HG02973 (cell line): ENCODE data around the gene HGFAC.

Source experiments
- ATAC-seq: cut with Tn5 transposase; IDR thresholded peaks from one replicate; pipeline ENCODE4 v1.9.1; 2021; ENCODE audit warnings: moderate library complexity; ENCODE audit not compliant: unreplicated experiment

HGFAC gene

DNA sequence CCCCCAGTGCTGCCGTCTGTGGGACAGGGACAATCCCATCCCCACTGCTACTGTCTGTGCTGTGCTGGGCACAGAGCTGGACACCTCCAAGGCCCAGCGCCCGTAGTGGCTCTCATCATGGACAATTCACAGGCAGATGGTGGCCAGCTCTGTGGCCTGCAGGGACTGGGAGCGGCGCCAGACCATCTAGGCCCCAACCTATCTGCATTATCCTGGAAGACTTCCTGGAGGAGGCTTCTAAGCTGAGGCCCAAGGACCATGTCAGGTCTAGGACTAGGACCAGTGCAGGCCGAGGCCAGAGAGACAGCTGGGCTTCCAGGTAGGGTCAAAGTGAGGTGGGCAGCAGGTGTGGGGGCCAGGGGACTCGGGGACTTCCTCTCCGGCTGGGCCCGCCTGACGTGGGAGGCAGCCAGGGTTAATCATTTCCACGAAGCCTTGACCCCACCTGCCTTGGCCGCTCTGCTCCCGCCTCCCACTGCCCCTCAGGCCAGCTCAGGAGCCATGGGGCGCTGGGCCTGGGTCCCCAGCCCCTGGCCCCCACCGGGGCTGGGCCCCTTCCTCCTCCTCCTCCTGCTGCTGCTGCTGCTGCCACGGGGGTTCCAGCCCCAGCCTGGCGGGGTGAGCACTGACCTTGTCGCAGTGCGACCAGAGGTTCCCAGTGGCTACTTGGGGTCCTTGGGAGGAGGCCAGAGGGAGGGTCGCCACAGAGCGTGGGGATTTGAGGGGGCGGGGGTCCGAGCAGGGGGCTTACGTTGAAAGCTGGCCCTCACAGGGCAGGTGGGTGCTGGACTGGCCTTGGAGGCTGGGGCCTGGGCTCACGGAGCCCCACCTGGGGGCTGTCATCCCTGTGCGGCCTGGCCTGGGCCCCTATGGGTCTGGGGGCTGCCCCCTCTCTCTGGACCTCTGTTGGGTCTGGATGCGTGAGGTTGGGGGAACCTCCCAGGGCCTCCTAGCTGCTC, at the start of gene HGFAC:
HGFAC (plus strand) TSS at position 468 of the 959 bp plus-strand sequence; CDS start at position 502, 34 bp downstream.
- ATAC-seq, result no peak

GRCh38 chr4:3392321-3392720, 49.4 kb upstream of the HGFAC start:
- ATAC-seq, result no peak

DNA sequence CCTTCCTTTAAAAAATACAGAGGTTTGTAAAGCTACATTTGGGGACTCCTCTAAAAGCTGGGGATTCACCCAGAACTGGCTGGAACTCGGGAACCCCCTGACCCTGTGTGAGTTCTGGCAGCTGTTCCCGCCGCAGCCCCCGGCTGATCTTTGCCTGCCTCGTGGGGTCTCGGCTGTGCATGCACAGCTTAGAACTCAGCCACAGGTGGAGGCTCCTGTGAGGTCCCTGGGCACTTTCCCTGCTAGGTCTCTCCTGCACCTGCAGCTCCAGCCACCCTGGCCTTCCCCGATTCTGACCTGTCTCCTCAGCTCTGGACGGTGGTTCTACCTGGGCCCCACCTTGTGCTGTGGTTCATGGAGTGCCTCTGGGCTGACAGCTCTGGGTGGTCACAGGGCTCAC, 48.6 kb upstream of the HGFAC start:
- no peak for ATAC-seq

DNA sequence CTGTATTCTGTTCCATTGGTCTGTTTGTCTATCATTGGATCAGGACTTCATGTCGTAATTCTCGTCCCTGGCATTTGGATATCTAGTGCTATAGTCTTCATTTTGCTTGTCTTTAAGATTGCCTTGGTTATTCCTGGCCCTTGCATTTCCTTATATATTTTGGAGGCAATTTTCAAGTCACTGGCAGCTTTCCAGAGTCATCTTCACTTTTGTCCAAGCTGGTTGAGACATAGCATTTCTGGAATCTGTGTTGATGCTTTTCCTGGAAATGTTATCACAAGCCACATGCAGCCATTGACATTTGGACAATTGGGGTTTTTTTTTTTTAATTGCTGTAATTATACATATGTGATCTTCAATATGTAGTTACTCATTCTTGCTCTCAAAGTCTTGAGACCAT, 45.2 kb upstream of the HGFAC start:
- ATAC-seq, result no peak

DNA sequence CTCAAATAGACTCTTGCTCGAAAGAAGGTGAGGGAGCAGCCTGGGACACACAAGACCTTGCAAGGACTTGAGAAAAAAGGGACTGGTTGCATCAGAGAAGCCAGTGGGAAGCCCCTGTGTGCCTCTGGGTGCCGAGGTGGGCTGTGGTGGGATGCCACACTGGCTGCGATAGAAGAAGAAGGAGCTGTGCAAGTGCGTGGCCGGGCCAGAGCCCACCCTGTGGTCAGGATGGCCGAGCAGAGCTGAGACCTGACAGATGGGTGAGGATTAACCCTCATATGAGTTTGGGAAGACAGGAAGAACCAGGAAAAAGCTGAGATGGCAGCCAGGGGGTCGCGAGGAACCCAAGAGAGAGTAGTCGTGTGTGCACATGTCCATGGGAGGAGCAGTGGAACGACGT, 44.6 kb upstream of the HGFAC start:
- ATAC-seq, result no peak

DNA sequence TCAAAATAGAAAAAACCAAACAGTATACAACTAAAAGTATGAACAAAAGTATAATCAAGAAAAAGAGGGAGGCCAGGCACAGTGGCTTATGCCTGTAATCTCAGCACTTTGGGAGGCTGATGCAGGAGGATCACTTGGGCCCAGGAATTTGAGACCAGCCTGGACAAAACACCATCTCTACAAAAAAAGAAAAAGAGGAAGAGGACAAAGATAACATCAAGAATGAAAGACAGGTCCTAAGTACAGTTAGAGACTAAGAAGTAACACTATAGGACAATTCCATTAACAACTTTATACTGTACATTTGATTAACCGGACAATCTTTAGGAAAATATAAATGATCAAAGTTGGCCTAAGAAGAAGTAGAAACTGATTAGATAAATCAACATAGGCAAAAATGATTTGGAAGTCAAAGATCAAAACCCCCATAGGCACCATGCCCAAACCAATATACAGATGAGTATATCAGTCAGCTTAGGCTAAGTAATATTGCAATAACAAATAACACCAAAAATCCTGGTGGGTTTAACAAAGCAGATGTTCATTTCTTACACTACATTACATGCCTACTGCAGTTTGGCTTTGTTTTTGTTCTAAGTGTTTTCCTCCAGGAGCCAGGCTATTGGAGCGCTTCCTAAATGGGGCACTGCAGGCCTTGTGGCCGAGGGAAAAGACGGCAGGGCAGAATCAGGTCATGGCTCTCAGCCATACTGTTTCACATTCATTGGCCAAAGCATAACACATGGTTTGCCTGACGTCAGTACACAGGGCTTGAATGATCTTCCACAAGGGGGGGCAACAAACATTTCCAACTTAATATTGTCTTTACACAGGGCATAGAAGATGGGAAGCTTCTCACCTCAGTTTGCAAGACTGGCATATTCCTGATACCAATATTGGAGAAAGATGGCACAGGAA, 42.2 kb upstream of the HGFAC start:
- ATAC-seq, result no peak

- ATAC-seq, result no peak
Measured at GRCh38 chr4:3401436-3402171, 40.2 kb upstream of the HGFAC start.

- ATAC-seq, result no peak
Measured at GRCh38 chr4:3402491-3403347, 39.0 kb upstream of the HGFAC start.

DNA sequence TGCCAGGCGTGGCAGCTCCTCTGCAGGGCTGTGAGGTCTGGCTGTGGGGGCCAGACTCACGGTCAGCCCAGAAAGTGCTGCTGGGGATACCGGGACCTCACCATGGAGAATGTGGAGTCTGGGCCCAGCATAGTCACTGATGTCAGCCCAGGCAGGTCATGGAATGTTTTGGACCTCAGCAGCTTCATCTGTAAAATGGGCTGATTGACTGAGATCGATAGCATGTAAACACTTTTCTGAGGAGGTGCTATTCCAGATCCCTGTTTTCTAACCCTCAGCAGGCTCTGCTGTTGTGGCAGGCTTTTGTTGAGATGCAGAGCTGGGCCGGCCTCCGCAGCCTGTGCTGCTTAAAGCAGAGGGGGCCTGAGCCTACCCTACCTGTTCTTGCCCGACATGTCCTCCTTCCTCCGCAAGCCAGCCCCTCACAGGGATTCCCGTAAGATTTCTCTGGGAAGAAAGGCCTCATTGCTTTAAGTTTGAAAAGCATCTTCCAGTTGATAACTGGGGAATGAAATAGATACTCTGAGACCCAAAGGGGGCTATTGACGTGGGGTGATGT, 38.3 kb upstream of the HGFAC start:
- ATAC-seq, result no peak

GRCh38 chr4:3404546-3404945, 37.2 kb upstream of the HGFAC start:
- ATAC-seq, result no peak

DNA sequence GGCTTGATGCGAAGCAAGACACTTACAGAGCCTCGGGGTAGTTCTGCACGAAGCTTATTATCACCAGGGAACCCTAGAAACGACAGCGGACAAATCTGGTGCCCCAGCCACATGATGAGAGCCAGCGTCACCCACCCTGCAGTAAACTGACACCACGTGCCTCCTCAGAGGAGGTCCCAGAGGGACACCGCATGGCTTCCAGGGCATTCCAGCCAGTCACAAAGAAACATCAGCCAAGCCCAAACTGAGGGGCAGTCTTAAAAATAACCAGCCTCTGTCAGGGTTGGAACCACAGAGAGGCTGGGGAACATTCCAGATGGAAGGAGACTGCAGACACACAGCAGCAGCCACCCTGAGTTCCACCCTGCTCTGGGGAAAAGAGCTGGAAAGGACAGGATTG, 36.6 kb upstream of the HGFAC start:
- ATAC-seq, result no peak

DNA sequence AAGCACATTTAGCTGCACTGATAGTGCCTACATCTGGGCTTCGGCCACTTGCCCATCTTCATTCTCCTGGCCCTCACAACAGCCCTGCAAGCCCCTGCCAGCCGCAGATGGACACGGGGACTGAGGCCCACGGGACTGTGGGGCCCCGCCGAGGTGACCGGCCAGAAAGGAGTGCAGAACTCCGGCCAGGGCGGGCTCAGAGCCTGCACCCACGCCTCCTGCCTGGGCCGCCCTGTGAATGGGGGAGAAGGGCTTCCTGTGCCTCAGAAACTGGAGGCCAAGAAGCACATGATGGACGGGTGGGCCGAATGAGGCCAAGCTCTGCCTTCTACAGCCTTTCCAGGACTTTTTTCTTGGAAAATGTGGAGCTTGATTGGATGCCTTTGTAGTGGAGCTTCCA, 35.7 kb upstream of the HGFAC start:
- no peak for ATAC-seq

DNA sequence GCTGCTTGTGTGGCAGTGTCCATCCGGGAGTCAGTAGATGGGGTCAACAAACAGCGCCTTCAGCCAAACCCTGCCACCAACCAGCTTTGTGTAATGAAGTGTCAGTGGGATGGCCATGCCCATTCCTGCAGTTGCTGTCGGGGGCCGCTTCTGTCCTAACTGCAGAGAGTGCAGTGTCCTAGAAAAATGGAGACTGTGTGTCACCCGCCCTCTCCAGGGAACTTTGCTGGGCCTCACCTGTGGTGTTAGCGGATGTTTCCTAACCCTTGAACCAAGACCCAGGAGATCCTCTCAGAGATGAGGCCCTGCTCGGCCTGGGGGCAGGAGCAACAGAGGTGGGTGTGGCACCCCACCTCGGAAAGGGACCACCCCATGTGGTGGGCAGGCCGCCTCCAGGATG, 35.3 kb upstream of the HGFAC start:
- no peak for ATAC-seq

DNA sequence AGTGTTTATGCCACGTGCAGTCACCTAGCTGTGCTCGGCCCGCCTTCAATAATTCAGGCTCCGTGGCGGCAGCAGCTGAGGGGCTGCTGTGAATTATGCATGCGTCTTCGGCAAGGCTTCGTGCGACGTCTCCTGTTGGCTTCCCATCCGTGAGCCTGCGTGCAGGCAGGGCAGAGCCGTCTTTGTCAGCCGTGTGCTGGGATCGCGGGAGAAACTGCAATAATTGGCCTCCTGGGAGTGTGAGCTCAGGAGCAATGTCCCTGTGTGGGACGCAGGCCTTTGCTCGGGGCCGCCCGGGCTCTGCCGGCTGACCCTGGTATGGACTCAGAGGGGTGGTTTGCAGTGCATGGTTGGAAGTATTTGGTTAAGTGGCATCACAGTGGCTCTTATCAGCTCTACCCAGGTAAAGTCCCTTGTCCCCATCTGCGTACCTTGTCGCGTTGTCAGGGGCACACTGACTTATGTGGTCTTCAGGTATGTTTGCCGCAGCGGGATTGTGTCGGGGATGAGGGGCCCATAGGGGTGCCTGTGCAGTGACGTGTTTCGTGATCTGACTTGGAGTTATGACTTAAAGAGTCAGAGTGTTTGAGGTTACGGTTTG, 34.5 kb upstream of the HGFAC start:
- no peak for ATAC-seq

- ATAC-seq, result no peak
Measured at GRCh38 chr4:3407930-3408792, 33.6 kb upstream of the HGFAC start.

- no peak for ATAC-seq
Measured at GRCh38 chr4:3408793-3409330, 32.9 kb upstream of the HGFAC start.

- ATAC-seq, result no peak
Measured at GRCh38 chr4:3409571-3410091, 32.1 kb upstream of the HGFAC start.
